Chondrocyte (in vitro differentiated cells): ENCODE measurements around the gene LAGE3. TPM values are rescaled to one million over a fixed set of nuclear protein-coding genes. Genes with fewer than 3 reads are reported as not detected.

Experiments used
- DNase-seq: peaks from one replicate; pipeline ENCODE4 v3.0.0; 2021; ENCODE audit warnings: mixed read lengths, low spot score
- H3K27ac Mint-ChIP-seq: one replicate; pipeline ENCODE4 v1.8.0; 2021; ENCODE audit warnings: mild to moderate bottlenecking, moderate library complexity, mixed read lengths; ENCODE audit not compliant: unreplicated experiment
- H3K27me3 Mint-ChIP-seq: 2 replicates; pipeline ENCODE4 v1.8.0; 2021; ENCODE audit warnings: low read depth, mixed read lengths
- H3K36me3 Mint-ChIP-seq: 2 replicates; pipeline ENCODE4 v1.8.0; 2021; ENCODE audit warnings: low read depth, mixed read lengths
- H3K4me1 Mint-ChIP-seq: 2 replicates; pipeline ENCODE4 v1.8.0; 2021; ENCODE audit warnings: low read depth, mild to moderate bottlenecking, mixed read lengths
- H3K4me3 Mint-ChIP-seq: one replicate; pipeline ENCODE4 v1.8.0; 2021; ENCODE audit warnings: mild to moderate bottlenecking, moderate library complexity, mixed read lengths; ENCODE audit not compliant: unreplicated experiment
- H3K9me3 Mint-ChIP-seq: 2 replicates; pipeline ENCODE4 v1.8.0; 2021; ENCODE audit warnings: low read depth, mixed read lengths
- total RNA-seq: library from RNA; stranded (reverse); gene quantifications from 3 replicates; pipeline ENCODE4 v1.2.1, GENCODE V29; 2021
- TF ChIP-seq, protein P1 (sequence below): fragments of 200-600 bp; sonication (generic); IDR thresholded peaks from 2 replicates; pipeline ENCODE4 v1.5.0; 2021; ENCODE audit warnings: antibody characterized with exemption, mild to moderate bottlenecking, moderate library complexity

Gene LAGE3
- total RNA-seq, 1 donor from 2014 or later, result 17.7 TPM

- no peaks in the 10 kb centered on the region for H3K36me3 Mint-ChIP-seq
- peaks cover 2% of the 10 kb centered on the region for H3K9me3 Mint-ChIP-seq
- H3K27me3 Mint-ChIP-seq, result no peaks in the 10 kb centered on the region
- peaks cover 11% of the 10 kb centered on the region for H3K4me1 Mint-ChIP-seq
- no peak for DNase-seq
- H3K4me3 Mint-ChIP-seq, result no peak overlapping the region
- TF ChIP-seq, protein P1, sequence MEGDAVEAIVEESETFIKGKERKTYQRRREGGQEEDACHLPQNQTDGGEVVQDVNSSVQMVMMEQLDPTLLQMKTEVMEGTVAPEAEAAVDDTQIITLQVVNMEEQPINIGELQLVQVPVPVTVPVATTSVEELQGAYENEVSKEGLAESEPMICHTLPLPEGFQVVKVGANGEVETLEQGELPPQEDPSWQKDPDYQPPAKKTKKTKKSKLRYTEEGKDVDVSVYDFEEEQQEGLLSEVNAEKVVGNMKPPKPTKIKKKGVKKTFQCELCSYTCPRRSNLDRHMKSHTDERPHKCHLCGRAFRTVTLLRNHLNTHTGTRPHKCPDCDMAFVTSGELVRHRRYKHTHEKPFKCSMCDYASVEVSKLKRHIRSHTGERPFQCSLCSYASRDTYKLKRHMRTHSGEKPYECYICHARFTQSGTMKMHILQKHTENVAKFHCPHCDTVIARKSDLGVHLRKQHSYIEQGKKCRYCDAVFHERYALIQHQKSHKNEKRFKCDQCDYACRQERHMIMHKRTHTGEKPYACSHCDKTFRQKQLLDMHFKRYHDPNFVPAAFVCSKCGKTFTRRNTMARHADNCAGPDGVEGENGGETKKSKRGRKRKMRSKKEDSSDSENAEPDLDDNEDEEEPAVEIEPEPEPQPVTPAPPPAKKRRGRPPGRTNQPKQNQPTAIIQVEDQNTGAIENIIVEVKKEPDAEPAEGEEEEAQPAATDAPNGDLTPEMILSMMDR, result no peak
- no peak overlapping the region for H3K27ac Mint-ChIP-seq
These were observed 38.2 kb upstream of the LAGE3 start for GRCh38 chrX:154517101-154517781.

DNA sequence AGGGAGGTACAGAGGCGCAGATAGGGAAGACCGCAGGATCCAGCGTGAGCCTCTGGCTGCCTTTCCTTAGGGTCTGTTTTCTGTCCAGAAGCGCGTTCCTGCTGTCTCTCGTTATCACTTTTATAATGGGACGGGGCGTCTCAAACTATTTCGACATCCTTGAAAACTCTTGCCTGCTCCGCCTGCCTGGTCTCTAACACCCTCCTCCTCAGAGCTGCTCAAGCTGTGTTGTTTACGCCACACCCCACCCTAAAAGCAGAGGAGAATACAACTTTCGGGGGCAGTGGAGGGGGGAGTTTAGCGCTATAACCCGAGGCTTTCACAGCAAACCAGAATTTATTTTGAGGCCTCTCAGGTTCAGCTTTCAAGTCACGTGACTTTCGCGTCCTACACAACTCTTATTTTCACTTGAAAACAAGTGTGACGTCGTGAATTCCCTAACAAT lies 37.6 kb upstream of the LAGE3 start:
- Mint-ChIP-seq H3K36me3 (no peaks in the 10 kb centered on the region), H3K4me1 (peaks cover 11% of the 10 kb centered on the region), H3K27ac (peak overlapping the region; percentile 74), H3K4me3 (peak overlapping the region; percentile 71), H3K27me3 (no peaks in the 10 kb centered on the region), H3K9me3 (peaks cover 2% of the 10 kb centered on the region)
- DNase-seq, result no peak
- TF ChIP-seq, protein P1, result no peak

- Mint-ChIP-seq H3K27me3 (no peaks in the 10 kb centered on the region), H3K4me3 (peak within 1 kb of the TSS; percentile 74), H3K27ac (peak within 1 kb of the TSS; percentile 74), H3K9me3 (peaks cover 2% of the 10 kb centered on the region), H3K4me1 (peaks cover 11% of the 10 kb centered on the region), H3K36me3 (no peaks in the 10 kb centered on the region)
- TF ChIP-seq, protein P1, result no peak
- peak; percentile 95 for DNase-seq
These were observed 37.0 kb upstream of the LAGE3 start, which contains the start of gene FAM3A for GRCh38 chrX:154515966-154516655. Gene FAM3A, minus strand, starts transcription at chrX:154516232. Its CDS starts 460 bp downstream, at chrX:154515772.

DNA sequence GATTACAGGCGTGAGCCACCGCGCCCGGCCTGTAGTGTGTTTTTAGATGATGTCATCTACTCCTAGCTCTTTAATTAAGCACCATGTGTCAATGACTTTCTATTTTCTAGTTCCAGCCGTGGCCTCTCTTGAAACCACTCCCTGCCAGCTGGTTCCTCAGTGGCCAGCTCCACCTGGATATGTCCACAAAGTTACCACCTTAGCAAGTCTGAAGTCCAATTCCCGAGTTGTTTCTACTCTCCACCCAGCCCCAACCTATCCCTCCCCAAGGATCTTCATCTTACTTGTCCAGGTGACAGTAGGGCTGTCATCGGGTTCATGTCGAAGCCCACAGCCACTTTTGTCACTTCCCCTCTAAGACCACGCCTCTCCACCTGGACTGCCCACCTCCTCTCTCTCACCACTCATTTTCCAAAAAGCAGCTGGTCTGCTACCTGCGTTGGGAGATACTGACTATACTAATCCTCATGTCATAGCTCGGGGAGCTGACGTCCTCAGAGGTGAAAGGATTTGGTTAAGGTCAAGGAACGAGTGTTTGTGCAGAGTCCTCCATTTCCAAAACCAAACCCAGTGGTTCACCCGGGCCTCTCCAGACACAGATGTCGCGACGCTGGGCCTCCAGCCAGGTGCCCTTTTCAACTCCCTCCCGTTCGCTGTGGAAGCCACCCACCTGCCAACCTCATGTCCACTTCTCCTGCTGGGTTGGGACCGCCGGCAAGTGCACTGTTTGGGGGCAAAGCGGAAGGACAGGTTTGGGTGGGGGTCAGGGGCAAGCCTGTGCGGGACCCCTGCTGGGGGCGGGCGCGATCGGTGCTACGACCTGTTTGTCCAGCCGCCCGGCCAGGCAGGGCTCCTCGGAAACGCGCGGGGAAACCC lies 36.2 kb upstream of the LAGE3 start:
- H3K36me3 Mint-ChIP-seq, result peaks cover 2% of the 10 kb centered on the region
- TF ChIP-seq, protein P1, result no peak
- peak overlapping the region; percentile 27 for H3K27ac Mint-ChIP-seq
- DNase-seq, result no peak
- H3K4me1 Mint-ChIP-seq, result peaks cover 11% of the 10 kb centered on the region
- H3K9me3 Mint-ChIP-seq, result peaks cover 2% of the 10 kb centered on the region
- H3K27me3 Mint-ChIP-seq, result no peaks in the 10 kb centered on the region
- peak overlapping the region; percentile 74 for H3K4me3 Mint-ChIP-seq

DNA sequence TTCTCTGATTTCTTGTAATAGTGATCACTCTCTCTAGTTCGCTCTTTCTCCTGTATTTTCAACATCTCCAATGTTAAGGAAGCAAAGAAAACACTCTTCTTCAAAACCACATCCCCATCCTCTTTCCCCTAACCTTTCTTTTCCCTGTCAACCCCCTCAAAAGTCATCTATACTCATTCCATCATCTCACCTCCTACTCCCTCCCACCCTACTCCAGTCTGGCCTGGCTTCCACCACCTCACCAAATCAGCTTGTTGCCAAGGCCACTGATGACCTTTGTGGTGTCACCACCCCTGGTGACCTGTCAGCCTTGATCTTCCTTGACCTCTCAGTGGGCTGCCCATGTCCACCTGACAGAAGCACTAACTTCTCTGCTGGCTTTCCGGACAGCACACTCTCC lies 34.6 kb upstream of the LAGE3 start:
- Mint-ChIP-seq H3K4me1 (peaks cover 11% of the 10 kb centered on the region), H3K36me3 (peaks cover 4% of the 10 kb centered on the region), H3K27ac (no peak overlapping the region), H3K27me3 (no peaks in the 10 kb centered on the region), H3K4me3 (no peak overlapping the region), H3K9me3 (peaks cover 13% of the 10 kb centered on the region)
- TF ChIP-seq, protein P1, result no peak
- no peak for DNase-seq
